Measurements from ENCODE around the gene FAM174C.

DNA sequence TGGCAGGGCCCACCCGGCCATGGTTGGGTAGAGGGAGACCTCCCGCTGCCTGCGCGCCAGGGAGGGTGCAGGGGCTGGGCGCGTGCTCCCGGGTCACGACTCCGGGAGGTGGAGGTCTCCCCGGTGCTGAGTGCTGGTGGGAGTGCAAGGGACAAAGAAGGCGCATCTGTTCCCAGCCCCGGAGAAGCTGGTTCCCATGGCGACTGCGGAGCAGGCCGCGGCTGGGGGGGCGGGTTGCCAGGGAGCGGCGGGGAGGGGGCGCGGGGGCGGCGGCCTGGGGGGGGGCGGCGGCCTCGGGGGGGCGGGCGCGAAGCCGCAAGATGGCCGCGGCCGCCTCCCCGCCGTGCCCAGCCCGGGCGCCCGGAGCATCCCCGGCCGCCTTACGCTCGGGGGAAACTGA lies 38.8 kb upstream of the FAM174C start:
- TF ChIP-seq, protein P1, sequence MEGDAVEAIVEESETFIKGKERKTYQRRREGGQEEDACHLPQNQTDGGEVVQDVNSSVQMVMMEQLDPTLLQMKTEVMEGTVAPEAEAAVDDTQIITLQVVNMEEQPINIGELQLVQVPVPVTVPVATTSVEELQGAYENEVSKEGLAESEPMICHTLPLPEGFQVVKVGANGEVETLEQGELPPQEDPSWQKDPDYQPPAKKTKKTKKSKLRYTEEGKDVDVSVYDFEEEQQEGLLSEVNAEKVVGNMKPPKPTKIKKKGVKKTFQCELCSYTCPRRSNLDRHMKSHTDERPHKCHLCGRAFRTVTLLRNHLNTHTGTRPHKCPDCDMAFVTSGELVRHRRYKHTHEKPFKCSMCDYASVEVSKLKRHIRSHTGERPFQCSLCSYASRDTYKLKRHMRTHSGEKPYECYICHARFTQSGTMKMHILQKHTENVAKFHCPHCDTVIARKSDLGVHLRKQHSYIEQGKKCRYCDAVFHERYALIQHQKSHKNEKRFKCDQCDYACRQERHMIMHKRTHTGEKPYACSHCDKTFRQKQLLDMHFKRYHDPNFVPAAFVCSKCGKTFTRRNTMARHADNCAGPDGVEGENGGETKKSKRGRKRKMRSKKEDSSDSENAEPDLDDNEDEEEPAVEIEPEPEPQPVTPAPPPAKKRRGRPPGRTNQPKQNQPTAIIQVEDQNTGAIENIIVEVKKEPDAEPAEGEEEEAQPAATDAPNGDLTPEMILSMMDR (IDR thresholded peaks at IDR 0.05; ENCODE audit: low read length), result no peak
- TF ChIP-seq EZH2 (IDR thresholded peaks at IDR 0.05; ENCODE audit: borderline replicate concordance, low read length), result no peak

Data from OCI-LY1 (cell line).